Occipital lobe (tissue), 2 donors: ENCODE results near the gene PRXL2B. TPM values are rescaled to one million over a fixed set of nuclear protein-coding genes. Genes with fewer than 3 reads are reported as not detected.
"Not testable (repeated sequence)": the region's sequence is repeated elsewhere in the genome, so short reads cannot be mapped to it uniquely, and the experiment has no call there.

Source experiments
- DNase-seq: peaks from one replicate; lab custom pipeline; 2025; lab: John Stamatoyannopoulos, UW
- total RNA-seq: library from RNA; depleted of rRNA; stranded (reverse); fragments of >200 nt; gene quantifications from one replicate; pipeline ENCODE4 v1.2.3, GENCODE V29; 2014

PRXL2B gene
- total RNA-seq, 1 donor from 2014 or later, result 11.9 TPM

DNA sequence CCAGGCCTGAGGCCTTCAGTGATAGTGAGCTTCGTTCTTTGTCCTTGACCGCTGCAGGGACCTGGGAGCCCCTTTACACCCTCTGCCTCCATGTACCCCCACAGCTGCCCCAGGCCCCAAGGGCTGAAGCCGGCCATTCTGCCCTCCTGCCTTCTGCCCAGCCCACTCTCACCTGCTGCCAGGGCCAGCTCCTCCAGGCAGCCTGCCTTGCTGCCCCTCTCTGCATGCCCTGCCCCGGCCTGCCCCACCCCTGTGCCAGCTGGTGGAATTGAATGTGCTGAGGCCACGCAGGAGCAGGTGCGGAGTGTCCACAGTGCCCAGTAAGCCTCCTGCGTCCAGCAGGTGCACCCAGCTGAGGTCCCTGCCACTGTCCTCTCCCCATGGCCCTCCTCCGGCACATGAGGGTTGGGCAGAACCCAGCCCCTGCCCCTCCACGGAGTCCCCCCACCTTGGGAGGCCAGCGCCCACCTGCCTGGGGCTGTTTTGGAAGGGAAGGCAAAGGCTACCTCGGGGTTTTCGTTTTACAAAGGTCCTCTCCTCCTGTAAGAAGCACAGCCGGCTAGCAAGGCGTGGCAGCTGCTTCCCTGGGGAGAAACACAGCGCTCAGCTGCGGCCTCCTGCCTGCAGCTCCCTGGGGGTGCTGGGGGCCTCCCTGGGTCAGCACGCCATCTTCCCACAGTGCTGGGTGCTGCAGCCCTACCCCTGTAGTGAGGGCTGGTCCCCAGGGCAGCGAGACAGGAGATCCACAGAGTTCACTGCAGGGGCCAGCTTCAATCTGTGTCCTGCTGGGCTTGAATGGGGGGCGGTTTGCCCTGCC, 25.3 kb downstream of the PRXL2B start:
- no peak for DNase-seq

DNA sequence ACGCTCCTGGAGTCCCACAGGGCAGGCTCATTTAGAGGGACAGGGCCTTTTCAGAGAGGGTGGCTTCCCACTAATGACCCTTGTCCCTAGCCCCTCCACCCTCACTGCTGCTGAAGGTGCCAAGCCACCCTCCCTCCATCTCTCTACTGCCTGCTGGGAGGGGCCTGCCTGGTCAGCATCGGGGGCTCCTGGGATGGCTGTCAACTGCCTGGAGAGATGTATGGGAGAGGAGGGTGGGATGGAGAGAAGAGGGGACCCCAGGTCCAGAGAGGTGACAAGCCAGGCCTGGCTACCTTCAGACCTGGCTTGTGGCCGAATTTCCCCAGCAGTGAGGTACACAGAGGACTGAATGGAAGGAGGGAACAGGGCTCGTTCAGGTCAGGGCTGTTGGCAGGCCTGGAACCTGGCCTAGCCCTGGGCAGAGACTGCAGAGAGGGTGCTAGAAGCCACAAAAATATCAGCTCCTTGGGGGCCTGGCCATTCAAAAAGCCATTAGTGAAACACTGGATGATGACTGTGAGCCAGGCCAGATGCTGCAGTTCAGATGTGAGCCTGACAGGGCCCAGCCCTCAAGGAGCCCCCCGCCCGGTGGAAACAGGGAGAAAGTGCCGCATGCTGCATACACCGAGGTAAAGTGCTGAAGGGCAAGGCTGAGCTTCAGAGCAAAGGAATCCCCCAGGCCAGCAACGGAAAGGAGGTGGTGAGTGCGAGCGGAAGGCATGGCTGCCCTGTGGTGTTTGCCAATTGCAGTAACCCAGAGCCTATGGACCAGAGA, 26.2 kb downstream of the PRXL2B start:
- no peak for DNase-seq

DNA sequence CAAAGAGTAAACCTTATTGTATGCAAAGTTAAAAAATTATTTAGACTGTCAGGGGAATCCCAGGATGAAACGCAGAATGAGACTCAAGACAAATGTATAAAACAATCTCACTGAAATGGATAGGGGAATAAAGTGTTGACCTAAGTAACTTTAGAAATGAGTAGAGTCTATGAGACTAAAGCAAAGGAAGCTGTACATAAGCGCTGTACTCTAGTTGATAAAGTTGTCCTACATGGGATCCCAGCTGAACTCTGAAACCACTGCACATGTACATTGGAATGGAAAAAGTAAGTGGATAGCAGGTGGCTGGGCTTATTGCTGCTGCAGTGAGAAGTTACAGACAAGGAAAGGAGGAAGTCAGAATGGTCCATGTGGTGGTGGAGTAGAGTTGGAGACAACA, 27.6 kb downstream of the PRXL2B start:
- no peak for DNase-seq

DNA sequence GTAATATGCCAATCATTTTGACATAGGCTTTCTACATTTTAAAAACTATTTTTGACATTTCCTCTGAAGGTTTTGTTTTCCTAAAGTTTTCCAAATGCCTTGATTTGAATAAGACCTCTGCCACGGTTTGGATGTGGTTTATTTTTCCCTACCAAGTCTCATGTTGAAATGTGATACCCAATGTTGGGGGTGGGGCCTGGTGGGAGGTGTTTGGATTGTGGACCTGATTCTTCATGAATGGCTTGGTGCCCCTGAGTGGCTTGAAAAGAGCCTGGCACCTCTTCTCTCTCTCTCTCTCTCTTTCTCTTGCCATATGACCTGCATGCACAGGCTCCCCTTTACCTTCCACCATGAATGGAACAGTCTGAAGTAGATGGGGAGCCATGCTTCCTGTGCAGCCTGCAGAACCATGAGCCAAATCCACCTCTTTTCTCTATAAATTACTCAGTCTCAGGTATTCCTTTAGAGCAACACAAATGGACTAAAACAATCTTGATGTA, 31.4 kb downstream of the PRXL2B start:
- no peak for DNase-seq

DNA sequence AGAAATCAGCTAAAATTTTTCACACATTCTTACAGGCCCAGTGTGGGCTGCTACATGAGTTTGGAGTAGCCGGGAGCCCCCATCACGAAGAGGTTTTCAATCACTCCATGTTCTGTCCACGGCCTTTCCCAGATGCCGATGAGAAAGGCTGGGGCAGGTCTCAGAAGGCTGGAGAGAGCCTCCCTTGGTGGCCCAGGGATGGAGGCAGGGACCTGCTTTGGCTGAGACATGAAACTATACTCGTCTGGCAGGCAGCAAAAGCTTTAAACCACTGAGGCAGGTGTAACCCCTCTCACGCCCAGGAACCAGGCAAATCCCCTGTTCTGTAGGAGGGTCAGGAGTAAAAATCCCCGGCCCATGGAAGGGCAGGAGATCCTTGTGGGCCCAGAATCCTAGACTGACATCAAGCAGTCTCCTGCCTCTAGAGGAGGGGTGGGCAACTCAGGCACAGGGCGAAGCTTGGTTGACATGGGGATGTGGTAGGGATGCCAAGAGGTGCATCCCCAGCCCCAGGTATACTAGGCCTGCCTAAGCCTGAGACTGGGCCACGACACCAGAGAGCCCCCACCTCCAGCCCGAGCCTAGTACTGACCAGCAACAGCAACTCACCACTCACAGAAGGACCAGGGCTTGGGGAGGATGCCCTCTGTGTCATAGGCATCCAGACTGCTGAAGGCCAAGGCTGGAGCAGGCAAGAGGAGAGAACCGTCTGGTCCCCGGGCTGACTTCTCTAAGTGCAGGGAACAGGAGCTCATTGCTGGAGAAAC, 37.2 kb downstream of the PRXL2B start:
- DNase-seq, result no peak

DNA sequence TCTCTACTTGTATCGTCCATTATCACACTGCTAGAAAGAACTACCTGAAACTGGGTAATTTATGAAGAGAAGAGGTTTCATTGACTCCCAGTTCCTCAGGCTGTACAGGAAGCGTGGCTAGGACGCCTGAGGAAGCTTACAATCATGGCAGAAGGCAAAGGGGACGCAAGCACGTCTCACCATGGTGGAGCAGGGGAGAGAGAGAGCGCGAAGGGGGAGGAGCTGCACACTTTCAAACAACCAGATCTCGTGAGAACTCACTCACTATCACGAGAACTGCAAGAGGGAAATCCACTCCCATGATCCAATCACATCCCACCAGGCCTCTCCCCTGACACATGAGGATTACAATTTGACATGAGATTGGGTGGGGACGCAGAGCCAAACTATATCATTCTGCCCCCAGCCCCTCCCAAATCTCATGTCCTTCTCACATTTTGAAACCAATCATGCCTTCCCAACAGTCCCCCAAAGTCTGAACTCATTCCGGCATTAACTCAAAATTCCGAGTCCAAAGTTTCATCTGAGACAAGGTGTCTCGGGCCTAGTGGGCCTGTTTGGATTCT, 38.2 kb downstream of the PRXL2B start:
- DNase-seq, result no peak

DNA sequence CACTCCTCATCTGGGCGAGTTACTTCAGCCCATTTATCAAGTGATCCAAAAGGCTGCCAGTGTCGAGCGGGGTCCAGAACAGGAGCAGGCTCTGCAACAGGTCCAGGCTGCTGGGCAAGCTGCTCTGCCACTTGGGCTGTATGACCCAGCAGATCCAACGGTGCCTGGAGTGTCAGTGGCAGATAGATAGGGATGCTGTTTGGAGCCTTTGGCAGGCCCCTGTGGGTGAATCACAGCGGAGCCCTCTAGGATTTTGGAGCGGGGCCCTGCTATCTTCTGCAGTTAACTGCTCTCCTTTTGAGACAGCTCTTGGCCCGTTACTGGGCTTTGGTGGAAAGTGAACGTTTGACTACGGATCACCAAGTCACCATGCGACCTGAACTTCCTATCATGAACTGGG, 38.7 kb downstream of the PRXL2B start:
- DNase-seq, result no peak

DNA sequence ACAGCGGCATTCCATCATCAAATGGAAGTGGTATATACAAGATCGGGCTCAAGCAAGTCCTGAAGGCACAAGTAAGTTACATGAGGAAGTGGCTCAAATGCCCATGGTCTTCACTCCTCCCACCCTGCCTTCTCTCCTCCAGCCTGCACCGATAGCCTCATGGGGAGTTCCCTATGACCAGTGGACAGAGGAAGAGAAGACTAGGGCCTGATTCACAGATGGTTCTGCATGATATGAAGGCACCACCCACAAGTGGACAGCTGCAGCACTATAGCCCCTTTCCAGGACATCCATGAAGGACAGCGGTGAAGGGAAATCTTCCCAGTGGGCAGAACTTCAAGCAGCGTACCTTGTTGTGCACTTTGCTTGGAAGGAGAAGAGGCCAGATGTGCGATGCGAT, 39.2 kb downstream of the PRXL2B start:
- DNase-seq, result not testable (repeated sequence)

DNA sequence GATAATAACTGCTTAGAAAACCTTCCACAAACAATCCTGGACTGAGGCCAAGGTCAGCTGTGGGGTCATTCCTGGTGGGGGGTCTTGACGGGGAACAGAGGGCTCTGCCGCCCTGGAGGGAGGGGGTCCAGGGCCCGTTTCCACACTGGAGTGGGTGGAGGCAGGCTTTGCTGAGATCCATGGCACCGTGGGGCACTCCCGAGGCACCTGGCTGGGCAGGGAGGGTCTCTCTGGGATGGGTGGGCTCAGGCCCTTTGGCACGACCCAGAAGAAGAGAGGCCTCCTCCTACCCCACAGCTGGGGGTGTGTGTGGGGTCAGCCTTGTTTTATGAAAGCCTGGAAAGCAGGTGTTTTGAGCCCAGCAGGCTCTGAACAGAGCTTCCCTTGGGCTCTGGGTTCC, 41.2 kb downstream of the PRXL2B start:
- DNase-seq, result no peak

DNA sequence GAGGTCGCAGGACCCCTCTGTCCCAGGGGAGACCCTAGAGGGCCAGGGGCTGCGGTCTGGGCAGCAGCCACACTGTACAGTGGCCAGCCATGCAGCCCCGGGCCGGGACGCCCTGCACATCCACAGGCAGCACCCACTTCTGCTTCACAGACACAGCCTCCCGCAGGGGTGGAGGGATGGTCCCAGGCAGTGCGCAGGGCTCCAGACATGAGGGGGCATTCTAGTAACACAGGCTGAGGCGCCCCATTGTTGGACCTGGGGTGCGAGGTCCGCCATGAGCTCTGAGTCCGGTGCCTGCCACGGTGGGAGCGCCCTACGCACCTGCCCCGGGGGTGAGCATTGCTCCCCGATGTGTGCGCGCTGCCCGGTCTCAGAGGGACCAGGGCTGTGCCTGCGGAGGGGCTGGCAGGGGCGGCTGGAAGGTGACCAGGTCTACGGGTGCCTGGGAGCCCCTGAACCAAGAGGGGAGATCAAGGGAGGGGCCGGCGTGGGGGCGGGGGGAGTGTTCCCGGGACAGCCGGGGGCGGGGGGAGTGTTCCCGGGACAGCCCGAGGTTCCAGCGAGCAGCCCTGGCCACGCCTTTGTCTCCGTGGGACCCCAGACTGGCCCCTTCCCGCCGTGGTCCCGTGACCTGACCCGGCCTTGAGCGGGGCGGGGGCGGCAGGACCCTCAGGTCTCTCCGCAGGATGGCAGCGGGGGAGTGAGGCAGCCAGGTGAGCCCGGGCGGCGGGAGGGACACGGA, 41.8 kb downstream of the PRXL2B start:
- DNase-seq, result no peak

DNA sequence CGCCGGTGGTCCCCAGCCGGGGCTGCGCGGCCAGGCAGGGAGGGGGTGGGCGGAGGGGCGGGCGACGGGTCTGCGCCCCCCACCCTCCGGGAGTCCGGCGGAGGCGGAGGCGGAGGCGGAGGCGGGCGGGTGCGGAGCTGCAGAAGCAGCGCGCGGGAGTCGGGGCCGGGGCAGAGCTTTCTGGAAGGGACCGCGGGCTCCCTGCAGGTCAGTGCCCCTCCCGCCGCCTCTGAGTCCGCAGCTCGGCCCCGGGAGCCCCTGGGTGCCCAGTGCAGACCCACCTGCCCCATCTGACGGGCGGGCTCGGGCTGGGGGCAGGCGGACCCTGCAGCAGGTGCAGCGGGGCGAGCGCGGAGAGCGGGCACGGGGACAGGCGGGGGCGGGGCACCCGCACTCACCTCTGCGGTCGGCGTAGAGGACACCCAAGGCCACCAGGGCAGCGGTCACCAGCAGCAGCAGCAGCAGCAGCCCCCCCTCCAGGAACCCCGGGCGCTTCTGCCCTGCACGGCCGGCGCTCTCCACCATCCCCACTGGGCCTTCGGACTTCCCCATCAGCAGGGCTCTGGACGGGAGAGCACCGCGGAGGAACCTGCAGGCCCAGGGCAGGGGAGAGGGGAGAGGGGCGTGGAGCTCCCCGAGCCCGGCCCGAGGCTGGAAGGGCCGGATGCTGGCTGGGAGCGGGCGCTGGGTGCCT, 42.5 kb downstream of the PRXL2B start:
- DNase-seq, result no peak

DNA sequence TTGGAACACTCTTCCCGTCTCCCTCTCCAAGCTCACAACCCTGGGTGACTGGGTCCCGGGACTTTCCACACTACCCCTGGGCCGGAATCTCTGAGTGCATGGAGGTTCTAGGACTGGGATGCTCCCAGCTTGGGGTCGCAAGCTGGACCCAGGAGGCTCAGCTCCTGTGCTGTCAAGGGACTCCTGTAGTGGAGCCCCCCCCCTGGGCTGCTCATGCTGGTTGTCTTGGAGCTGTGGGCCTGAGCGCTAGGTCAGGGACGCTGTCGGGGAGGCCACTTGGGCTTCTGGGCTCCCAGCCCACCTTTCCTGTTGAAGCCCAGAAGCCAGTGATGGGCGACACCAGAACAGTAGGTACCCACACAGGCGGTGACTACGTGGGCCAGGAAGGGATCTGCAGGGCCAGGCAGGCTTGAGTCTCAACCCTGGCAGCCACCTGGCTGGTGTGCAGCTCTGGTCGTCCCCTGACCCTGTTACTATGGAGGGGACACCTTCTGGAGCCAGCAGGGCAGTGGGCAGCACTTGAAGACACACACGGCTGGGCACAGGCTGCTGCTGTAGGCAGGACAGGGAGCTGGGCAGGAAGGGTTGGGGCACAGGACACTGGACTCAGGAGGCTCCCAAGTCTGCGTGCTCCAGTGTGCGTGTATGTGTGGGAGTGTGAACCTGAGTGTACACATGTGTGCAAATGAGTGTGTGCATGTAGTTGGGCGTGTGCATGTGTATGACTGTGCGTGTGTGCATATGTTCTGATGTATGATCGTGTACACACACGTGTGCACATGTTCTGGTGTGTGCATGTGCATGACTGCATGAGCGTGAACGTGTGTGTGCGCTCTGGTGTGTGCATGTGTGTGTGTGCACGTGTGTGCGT, 43.3 kb downstream of the PRXL2B start:
- no peak for DNase-seq

DNA sequence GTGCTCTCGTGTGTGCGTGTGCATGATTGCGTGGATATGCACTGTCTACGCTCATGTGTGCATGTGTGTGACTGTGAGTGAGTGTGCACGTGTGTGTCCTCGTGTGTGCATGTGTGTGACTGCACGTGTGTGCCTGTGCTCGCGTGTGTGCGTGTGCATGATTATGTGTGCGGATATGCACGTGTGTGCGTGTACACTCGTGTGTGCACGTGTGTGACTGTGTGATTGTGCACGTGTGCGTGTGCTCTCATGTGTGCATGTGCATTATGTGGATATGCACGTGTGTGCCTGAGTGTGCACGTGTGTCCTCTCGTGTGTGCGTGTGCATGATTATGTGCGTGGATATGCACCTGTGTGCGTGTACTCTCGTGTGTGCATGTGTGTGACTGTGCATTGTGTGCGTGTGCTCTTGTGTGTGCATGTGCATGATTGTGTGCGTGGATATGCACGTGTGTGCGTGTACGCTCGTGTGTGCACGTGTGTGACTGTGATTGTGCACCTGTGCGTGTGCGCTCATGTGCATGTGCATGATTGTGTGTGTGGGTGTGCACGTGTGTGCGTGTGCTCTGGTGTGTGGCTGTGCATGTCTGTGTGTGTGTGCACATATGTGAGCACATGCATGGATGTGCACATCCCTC, 44.0 kb downstream of the PRXL2B start:
- no peak for DNase-seq

DNA sequence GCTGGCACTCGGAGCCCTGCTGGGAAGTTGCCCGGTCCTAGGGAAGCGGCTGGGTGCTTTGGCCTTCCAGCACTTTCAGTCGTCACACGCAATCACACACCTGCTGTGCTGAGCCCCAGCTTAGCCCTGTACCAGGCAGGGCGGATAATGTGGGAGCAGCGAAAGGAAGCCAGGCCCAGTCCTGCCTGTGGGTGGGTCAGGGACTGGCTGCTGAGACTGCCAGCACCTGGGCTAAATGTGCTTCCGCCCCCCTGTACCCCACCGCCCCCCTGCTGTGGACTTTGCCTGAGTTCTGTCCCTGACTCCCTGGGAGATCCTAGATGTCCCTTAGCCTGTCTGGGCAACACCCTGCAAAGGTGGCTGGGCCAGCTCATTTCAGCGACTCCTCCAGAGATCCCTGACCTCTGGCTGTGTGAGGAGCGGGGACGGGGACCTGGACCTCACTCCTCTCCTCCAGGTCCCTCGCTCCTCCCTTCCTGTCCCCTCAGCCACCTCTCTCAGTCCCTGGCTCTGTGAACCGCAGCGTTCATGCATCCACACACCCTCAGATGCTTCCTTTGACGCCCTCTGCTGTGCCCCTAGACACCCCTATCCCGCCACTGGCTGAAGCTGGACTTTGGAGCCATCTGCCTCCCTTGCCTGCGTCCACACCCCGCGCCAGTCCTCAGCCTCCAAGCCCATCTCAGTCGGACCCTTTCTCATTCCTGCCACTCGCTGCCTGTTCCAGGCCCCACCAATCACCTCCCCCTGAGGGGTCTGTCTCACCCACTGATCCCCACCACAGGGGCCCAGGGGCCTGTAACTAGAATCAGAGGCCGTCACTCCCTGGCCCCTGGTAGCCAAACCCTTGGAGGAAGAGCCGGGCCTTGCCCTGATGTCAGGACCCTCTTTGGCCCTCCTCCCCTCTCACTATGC, 44.8 kb downstream of the PRXL2B start:
- no peak for DNase-seq

DNA sequence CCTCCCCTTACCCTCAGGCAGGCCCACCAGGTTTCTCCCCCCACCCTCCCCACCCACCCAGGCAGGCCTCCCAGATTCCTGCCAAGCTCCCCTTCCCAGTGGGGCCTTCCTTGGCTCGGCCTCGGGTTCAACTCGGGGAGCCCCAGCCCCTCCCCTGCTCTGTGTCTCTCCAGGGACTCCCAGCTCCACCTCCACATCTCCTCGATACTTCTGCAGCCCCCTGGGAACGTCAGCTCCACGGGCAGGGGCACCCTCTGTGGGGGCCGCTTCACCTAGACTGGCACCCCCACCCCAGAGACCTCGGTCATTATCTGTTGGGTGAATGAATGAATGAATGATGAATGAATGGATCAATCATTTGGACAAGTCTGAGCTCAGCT, 45.5 kb downstream of the PRXL2B start:
- DNase-seq, result no peak

DNA sequence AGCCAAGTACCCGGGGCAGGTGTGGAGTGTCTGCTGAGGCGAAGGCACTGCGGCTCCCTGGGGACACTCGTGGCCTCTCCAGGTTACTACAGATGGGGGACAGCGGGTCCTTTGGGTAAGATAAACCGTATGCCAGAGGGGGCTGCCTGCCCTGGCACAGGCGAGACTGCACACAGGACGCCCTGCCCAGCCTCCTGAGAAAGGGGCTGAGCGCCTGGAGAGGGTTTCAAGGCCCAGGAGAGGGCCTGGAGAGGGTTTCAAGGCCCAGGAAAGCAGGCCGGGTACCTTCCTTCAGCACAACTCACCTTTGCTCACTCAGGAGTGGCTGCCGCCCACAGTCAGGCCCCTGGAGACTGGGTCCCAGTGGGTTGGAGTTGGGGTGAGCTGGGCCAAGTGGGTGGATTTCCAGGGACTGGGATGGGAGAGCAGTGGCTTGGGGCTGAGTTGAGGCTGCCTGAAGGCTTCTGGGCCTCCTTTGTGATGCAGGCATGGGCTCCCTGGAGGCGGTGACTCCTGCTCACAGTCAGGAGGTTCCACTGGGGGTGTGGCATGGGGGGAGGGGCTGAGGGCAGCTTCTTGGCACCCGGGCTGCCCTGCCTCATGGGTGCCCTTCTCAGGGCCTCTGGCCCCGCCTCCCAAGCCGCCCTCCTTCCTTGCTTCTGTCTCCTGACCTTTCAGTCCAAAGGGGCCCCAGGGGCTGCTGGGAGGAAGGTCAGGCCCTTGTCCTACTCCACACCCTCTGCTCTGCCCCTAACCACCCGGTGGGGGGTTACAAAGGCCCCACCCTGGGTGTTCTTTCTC, 46.2 kb downstream of the PRXL2B start, which contains the start of gene MMEL1:
TSS of gene MMEL1 (minus strand) at position 456 of the 801 bp plus-strand sequence. CDS start 3,532 bp downstream, outside the sequence.
- no peak for DNase-seq
